HG03175 (cell line): Measurements from ENCODE around the gene CTBP2.

Source experiments
- ATAC-seq: cut with Tn5 transposase; IDR thresholded peaks from one replicate; pipeline ENCODE4 v1.9.1; 2021; ENCODE audit warnings: mild to moderate bottlenecking, moderate library complexity; ENCODE audit not compliant: unreplicated experiment

The CTBP2 gene

GRCh38 chr10:125026036-125026931, 134.1 kb downstream of the CTBP2 start:
- ATAC-seq = no peak

- ATAC-seq = no peak
Observed at GRCh38 chr10:125025341-125025740, 135.0 kb downstream of the CTBP2 start.

- no peak for ATAC-seq
Observed at GRCh38 chr10:125024497-125025234, 135.7 kb downstream of the CTBP2 start.

GRCh38 chr10:125023862-125024496, 136.4 kb downstream of the CTBP2 start:
- no peak for ATAC-seq

GRCh38 chr10:125023255-125023654, 137.1 kb downstream of the CTBP2 start:
- no peak for ATAC-seq

- ATAC-seq = no peak
Observed at GRCh38 chr10:125022671-125023070, 137.7 kb downstream of the CTBP2 start.

- no peak for ATAC-seq
Observed at GRCh38 chr10:125021686-125022344, 138.5 kb downstream of the CTBP2 start.

GRCh38 chr10:125020871-125021270, 139.5 kb downstream of the CTBP2 start:
- no peak for ATAC-seq

GRCh38 chr10:125020386-125020785, 140.0 kb downstream of the CTBP2 start:
- no peak for ATAC-seq

GRCh38 chr10:125018576-125019143, 141.7 kb downstream of the CTBP2 start:
- no peak for ATAC-seq

- ATAC-seq = no peak
Observed at GRCh38 chr10:125017547-125018298, 142.6 kb downstream of the CTBP2 start.

GRCh38 chr10:125016611-125017202, 143.7 kb downstream of the CTBP2 start:
- no peak for ATAC-seq

- no peak for ATAC-seq
Observed at GRCh38 chr10:125016123-125016522, 144.2 kb downstream of the CTBP2 start.

GRCh38 chr10:125015356-125015944, 144.9 kb downstream of the CTBP2 start:
- ATAC-seq = no peak

GRCh38 chr10:125014836-125015355, 145.5 kb downstream of the CTBP2 start:
- no peak for ATAC-seq

GRCh38 chr10:125014086-125014830, 146.1 kb downstream of the CTBP2 start:
- no peak for ATAC-seq

- ATAC-seq = no peak
Observed at GRCh38 chr10:125013529-125013872, 146.9 kb downstream of the CTBP2 start.

GRCh38 chr10:125012851-125013528, 147.4 kb downstream of the CTBP2 start:
- ATAC-seq = no peak
